ENCODE data around the gene HSPA5.
"Not testable (repeated sequence)": the region's sequence is repeated elsewhere in the genome, so short reads cannot be mapped to it uniquely, and the experiment has no call there.

Gene HSPA5

GRCh38 chr9:125241863-125242739, 958 bp upstream of the HSPA5 start:
- no peak for DNase-seq

GRCh38 chr9:125240649-125240999, 519 bp downstream of the HSPA5 start:
- peak; percentile 25 for DNase-seq

- DNase-seq: no peak
Measured at GRCh38 chr9:125239631-125240597, 1.2 kb downstream of the HSPA5 start.

- no peak for DNase-seq
Measured at GRCh38 chr9:125238915-125239446, 2.2 kb downstream of the HSPA5 start.

GRCh38 chr9:125238127-125238914, 2.8 kb downstream of the HSPA5 start:
- no peak for DNase-seq

GRCh38 chr9:125236520-125237159, 4.5 kb downstream of the HSPA5 start:
- not testable (repeated sequence) for DNase-seq

- no peak for DNase-seq
Measured at GRCh38 chr9:125235804-125236519, 5.2 kb downstream of the HSPA5 start.

GRCh38 chr9:125234099-125234498, 7.0 kb downstream of the HSPA5 start:
- not testable (repeated sequence) for DNase-seq

- DNase-seq: peak; percentile 98
Measured at GRCh38 chr9:125233678-125234077, 7.5 kb downstream of the HSPA5 start.

- DNase-seq: no peak
Measured at GRCh38 chr9:125227761-125228160, 13.4 kb downstream of the HSPA5 start.

GRCh38 chr9:125224858-125225257, 16.3 kb downstream of the HSPA5 start:
- not testable (repeated sequence) for DNase-seq

- DNase-seq: no peak
Measured at GRCh38 chr9:125218621-125219020, 22.5 kb downstream of the HSPA5 start.

- DNase-seq: no peak
Measured at GRCh38 chr9:125214186-125214585, 27.0 kb downstream of the HSPA5 start.

- no peak for DNase-seq
Measured at GRCh38 chr9:125204477-125204876, 36.7 kb downstream of the HSPA5 start.

GRCh38 chr9:125202846-125203618, 38.1 kb downstream of the HSPA5 start:
- peak; percentile 2 for DNase-seq

- peak; percentile 95 for DNase-seq
Measured at GRCh38 chr9:125200216-125201047, 40.7 kb downstream of the HSPA5 start, which contains the start of gene RABEPK. Gene RABEPK, plus strand, starts transcription at chr9:125200542. Its CDS starts 2,472 bp downstream, at chr9:125203014.

- not testable (repeated sequence) for DNase-seq
Measured at GRCh38 chr9:125195591-125195990, 45.6 kb downstream of the HSPA5 start.

- DNase-seq: not testable (repeated sequence)
Measured at GRCh38 chr9:125194466-125194865, 46.7 kb downstream of the HSPA5 start.

- peak; percentile 5 for DNase-seq
Measured at GRCh38 chr9:125190361-125190801, 50.8 kb downstream of the HSPA5 start.

All from fibroblast of skin of right biceps (primary cell).